ENCODE results near the gene MED16.
"Not testable (repeated sequence)": the region's sequence is repeated elsewhere in the genome, so short reads cannot be mapped to it uniquely, and the experiment has no call there.

The MED16 gene

DNA sequence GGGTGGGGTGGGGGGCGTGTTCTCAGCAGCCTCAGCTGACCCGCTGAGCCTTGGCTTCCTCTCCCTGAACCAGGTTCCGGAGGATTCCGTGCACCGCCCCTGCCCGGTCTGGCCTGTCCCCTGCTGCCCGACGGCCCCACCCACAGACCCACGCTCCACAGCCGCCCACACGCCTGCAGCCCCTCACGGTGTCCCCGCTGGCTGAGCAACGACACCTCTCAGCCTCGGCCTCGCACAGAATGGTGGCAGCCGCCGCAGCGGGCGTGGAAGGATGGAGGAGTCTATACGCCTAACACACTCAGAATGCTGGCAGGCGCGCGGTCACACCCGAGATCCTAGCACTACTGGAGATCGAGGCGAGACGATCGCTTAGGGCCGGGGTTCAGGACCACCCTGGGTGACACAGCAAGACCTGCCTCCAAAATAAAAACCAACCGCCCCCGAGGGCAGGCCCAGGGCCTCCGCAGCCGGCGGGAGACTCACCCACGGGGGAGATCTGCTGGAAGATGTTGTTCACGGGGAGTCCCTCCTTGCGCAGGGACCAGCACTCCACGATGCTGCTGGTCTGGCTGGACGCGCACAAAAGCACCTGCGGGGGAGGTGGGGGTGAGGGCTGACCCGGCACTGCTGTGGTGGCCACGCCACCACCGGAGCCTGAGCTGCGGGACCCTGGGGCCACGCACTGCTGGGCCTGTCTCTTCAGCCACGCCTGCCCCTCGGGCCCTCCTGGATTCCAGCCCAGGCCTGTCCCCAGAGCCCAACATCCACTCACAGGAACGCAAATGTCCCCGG lies 8.4 kb downstream of the MED16 start:
- no peak overlapping the region for H3K4me3 ChIP-seq (ENCODE audit: low read length)
- DNase-seq (ENCODE audit: low read depth) = no peak
- TF ChIP-seq, protein P1, sequence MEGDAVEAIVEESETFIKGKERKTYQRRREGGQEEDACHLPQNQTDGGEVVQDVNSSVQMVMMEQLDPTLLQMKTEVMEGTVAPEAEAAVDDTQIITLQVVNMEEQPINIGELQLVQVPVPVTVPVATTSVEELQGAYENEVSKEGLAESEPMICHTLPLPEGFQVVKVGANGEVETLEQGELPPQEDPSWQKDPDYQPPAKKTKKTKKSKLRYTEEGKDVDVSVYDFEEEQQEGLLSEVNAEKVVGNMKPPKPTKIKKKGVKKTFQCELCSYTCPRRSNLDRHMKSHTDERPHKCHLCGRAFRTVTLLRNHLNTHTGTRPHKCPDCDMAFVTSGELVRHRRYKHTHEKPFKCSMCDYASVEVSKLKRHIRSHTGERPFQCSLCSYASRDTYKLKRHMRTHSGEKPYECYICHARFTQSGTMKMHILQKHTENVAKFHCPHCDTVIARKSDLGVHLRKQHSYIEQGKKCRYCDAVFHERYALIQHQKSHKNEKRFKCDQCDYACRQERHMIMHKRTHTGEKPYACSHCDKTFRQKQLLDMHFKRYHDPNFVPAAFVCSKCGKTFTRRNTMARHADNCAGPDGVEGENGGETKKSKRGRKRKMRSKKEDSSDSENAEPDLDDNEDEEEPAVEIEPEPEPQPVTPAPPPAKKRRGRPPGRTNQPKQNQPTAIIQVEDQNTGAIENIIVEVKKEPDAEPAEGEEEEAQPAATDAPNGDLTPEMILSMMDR (conservative IDR thresholded peaks at IDR 0.05; ENCODE audit: low read depth, low read length) = no peak

DNA sequence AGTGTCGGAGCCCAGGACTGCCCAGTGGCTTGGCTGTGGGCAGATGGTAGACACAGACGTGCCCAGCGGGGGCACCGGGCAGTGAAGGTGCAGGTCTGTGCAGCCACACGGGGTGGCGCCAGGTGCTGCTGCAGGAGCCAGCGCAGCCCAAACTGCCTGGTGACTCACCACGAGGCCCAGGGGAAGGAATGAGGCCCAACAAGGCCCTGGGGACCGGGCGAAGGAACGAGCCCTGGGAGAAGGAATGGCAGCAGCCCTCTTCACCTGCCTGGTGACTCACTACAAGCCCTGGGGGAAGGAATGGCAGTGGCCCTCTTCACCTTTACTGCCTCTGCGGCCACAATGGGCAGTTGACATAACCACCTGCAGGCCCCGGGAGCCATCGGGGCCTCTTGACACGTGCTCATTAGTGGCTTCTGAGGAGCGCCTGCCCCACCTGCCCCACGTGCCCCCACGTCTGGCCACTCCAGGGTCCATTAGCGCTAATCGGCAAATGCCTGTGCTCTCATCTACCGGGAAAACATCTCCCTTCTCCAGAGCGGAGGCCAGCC lies 9.3 kb downstream of the MED16 start:
- H3K4me3 ChIP-seq (ENCODE audit: low read length) = no peak overlapping the region
- no peak for DNase-seq (ENCODE audit: low read depth)
- TF ChIP-seq, protein P1 (conservative IDR thresholded peaks at IDR 0.05; ENCODE audit: low read depth, low read length) = no peak

DNA sequence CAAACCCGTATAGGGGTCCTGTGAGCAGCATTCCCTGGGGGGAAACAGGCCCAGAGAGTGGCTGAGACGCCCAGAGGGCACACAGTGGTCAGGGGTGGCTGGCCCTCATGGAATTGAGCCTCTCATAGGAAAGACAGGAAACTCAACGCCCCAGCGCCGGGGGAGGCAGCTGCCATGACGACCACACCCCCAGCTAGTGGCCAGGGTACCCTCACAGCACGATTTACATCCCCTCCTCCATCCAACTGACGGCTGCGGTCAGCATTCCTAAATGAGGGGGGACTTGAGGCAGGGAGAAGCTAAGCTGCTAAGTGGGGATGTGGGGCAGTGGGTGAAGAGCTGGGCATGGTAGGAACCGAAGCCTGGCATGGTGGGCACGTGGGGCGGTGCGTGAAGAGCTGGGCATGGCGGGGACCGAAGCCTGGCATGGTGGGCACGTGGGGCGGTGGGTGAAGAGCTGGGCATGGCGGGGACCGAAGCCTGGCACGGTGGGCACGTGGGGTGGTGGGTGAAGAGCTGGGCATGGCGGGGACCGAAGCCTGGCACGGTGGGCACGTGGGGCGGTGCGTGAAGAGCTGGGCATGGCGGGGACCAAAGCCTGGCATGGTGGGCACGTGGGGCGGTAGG lies 10.0 kb downstream of the MED16 start:
- no peak for DNase-seq (ENCODE audit: low read depth)
- no peak overlapping the region for H3K4me3 ChIP-seq (ENCODE audit: low read length)
- TF ChIP-seq, protein P1 (conservative IDR thresholded peaks at IDR 0.05; ENCODE audit: low read depth, low read length) = no peak

DNA sequence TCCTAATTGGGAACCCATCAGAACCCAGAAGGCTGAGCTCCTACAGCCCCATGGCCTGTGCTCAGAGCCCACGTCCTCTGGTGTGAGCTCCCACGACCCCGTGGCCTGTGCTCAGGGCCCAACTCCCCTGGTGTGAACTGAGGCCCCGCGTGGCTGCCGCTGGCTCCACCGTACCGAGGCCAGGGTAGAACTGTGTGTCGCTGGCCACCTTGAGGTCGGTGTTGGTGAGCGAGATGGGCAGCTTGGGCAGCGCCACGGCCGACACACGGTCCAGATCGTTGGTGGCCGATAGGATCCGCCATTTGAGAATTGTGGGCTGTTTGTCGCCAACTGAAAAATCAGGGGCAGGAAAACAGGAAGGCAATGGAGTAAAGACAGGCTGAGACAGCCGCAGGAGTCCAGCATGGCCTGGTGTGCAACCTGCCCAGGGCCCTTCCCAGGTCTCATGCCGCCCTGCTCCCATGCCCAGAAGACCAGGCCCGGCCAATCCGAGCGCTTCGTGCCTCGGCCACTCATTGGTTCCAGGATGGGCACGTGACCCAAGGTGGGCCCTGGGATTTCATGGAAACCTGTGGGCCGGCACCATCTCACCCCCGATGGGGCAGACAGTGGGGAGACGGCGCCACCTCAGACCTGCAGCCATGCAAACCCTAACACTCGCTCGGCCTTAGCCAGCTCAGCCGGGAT lies 11.5 kb downstream of the MED16 start:
- TF ChIP-seq, protein P1 (conservative IDR thresholded peaks at IDR 0.05; ENCODE audit: low read depth, low read length) = no peak
- no peak for DNase-seq (ENCODE audit: low read depth)
- H3K4me3 ChIP-seq (ENCODE audit: low read length) = no peak overlapping the region

DNA sequence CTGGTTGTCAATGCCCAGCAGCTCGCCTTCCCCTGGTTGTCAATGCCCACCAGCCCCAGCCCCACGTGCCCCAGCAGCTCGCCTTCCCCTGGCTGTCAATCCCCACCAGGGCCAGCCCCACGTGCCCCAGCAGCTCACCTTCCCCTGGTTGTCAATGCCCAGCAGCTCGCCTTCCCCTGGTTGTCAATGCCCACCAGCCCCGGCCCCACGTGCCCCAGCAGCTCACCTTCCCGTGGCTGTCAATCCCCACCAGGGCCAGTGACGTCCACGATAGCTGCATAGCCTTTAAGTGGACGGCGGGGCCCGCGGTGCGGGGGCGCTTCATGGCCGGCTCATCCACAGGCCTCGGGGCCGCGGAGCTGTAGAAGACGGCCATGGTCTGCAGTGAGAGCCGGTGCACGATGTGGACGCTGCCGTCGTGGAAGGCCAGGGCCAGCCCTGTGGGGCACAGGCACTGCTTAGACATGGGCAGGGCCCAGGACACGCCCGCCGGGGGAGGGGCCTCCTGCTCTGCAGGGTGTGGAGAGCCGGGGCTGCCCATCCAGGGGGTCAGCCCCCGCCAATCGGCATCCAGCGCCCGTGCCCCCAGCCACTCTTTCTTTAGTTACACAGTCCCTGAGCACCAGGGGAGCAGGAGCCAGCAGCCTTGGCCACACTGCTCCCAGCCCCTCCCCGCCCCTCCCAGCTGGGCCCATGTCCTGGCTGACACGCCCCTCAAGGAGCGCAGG lies 13.1 kb downstream of the MED16 start:
- TF ChIP-seq, protein P1 (conservative IDR thresholded peaks at IDR 0.05; ENCODE audit: low read depth, low read length) = no peak
- no peak for DNase-seq (ENCODE audit: low read depth)
- no peak overlapping the region for H3K4me3 ChIP-seq (ENCODE audit: low read length)

DNA sequence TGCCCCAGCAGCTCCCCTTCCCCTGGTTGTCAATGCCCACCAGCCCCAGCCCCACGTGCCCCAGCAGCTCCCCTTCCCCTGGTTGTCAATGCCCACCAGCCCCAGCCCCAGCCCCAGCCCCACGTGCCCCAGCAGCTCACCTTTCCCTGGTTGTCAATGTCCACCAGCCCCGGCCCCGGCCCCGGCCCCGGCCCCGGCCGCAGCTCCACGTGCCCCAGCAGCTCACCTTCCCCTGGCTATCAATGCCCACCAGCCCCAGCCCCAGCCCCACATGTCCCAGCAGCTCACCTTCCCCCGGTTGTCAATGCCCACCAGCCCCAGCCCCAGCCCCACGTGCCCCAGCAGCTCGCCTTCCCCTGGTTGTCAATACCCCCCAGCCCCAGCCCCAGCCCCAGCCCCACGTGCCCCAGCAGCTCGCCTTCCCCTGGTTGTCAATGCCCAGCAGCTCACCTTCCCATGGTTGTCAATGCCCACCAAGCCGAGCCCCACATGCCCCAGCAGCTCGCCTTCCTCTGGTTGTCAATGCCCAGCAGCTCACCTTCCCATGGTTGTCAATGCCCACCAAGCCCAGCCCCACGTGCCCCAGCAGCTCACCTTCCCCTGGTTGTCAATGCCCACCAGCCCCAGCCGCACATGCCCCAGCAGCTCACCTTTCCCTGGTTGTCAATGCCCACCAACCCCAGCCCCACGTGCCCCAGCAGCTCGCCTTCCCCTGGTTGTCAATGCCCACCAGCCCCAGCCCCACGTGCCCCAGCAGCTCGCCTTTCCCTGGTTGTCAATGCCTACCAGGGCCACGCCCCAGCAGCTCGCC lies 14.0 kb downstream of the MED16 start:
- not testable (repeated sequence) for DNase-seq (ENCODE audit: low read depth); H3K4me3 ChIP-seq (ENCODE audit: low read length)

DNA sequence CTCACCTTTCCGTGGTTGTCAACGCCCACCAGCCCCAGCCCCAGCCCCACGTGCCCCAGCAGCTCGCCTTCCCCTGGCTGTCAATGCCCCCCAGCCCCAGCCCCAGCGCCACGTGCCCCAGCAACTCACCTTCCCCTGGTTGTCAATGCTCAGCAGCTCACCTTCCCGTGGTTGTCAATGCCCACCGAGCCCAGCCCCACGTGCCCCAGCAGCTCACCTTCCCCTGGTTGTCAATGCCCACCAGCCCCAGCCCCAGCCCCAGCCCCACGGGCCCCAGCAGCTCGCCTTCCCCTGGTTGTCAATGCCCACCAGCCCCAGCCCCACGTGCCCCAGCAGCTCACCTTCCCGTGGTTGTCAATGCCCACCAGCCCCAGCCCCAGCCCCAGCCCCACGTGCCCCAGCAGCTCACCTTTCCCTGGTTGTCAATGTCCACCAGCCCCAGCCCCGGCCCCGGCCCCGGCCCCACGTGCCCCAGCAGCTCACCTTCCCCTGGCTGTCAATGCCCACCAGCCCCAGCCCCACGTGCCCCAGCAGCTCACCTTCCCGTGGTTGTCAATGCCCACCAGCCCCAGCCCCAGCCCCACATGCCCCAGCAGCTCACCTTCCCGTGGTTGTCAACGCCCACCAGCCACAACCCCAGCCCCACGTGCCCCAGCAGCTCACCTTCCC lies 14.9 kb downstream of the MED16 start:
- not testable (repeated sequence) for H3K4me3 ChIP-seq (ENCODE audit: low read length); DNase-seq (ENCODE audit: low read depth)

Data from retinal pigment epithelial cell (primary cell).